Osteoblast (primary cell): ENCODE data around the gene TRIO. TPM values are rescaled to one million over a fixed set of nuclear protein-coding genes. Genes with fewer than 3 reads are reported as not detected.

Experiments
- DNase-seq: peaks from one replicate; pipeline ENCODE4 v3.0.0; 2011; ENCODE audit warnings: low spot score, mixed read lengths; ENCODE audit not compliant: insufficient read length; ENCODE audit errors: missing footprints
- H2AFZ ChIP-seq: 2 replicates; pipeline ENCODE4 v1.6.0; 2011; ENCODE audit warnings: mild to moderate bottlenecking, low read length
- H3K27ac ChIP-seq: 2 replicates; pipeline ENCODE4 v1.5.1; 2011; ENCODE audit warnings: mild to moderate bottlenecking, low read depth, low read length, moderate library complexity
- H3K27me3 ChIP-seq: 2 replicates; pipeline ENCODE4 v1.6.0; 2012; ENCODE audit warnings: mild to moderate bottlenecking, control low read depth, inconsistent platforms, low read length, moderate library complexity; ENCODE audit not compliant: insufficient read depth
- H3K36me3 ChIP-seq: 2 replicates; pipeline ENCODE4 v1.5.1; 2011; ENCODE audit warnings: mild to moderate bottlenecking, low read length, control low read depth, moderate library complexity; ENCODE audit not compliant: insufficient read depth
- H3K4me1 ChIP-seq: 2 replicates; pipeline ENCODE4 v1.5.1; 2011; ENCODE audit warnings: mild to moderate bottlenecking, low read length, control low read depth, moderate library complexity; ENCODE audit not compliant: insufficient read depth
- H3K4me2 ChIP-seq: 2 replicates; pipeline ENCODE4 v1.6.0; 2011; ENCODE audit warnings: mild to moderate bottlenecking, low read length; ENCODE audit not compliant: insufficient read depth
- H3K4me3 ChIP-seq: fragments of 200-600 bp; sonication (generic); 3 replicates; pipeline ENCODE4 v1.5.1; 2012; ENCODE audit warnings: mild to moderate bottlenecking, low read length, inconsistent platforms; ENCODE audit not compliant: insufficient read depth
- H3K79me2 ChIP-seq: 2 replicates; pipeline ENCODE4 v1.6.0; 2012; ENCODE audit warnings: mild to moderate bottlenecking, low read length, control low read depth, inconsistent platforms; ENCODE audit not compliant: insufficient read depth
- H3K9me3 ChIP-seq: 2 replicates; pipeline ENCODE4 v1.5.1; 2011; ENCODE audit warnings: low read depth, low read length, control low read depth
- H4K20me1 ChIP-seq: 2 replicates; pipeline ENCODE4 v1.6.0; 2012; ENCODE audit warnings: mild to moderate bottlenecking, low read length, control low read depth; ENCODE audit not compliant: insufficient read depth
- CTCF ChIP-seq: IDR thresholded peaks from 2 replicates; pipeline ENCODE4 v1.5.1; 2011; ENCODE audit warnings: mild to moderate bottlenecking, low read depth, low read length, moderate library complexity; ENCODE audit errors: extremely low read depth
- total RNA-seq: library from RNA; depleted of rRNA; stranded (reverse); fragments of >200 nt; gene quantifications from 2 replicates; pipeline ENCODE4 v1.2.3, GENCODE V29; 2012

The TRIO gene
- total RNA-seq, 1 donor: 274 TPM

GRCh38 chr5:14118551-14119320 lies 24.4 kb upstream of the TRIO start:
- no peak for TF ChIP-seq CTCF
- H3K36me3 ChIP-seq: no peaks in the 10 kb centered on the region
- H3K27me3 ChIP-seq: no peaks in the 10 kb centered on the region
- no peaks in the 10 kb centered on the region for H4K20me1 ChIP-seq
- no peaks in the 10 kb centered on the region for H3K4me1 ChIP-seq
- no peak overlapping the region for H3K4me2 ChIP-seq
- H3K79me2 ChIP-seq: no peaks in the 10 kb centered on the region
- H2AFZ ChIP-seq: peak overlapping the region; percentile 43
- H3K9me3 ChIP-seq: no peaks in the 10 kb centered on the region
- DNase-seq: no peak
- H3K4me3 ChIP-seq: no peak overlapping the region
- H3K27ac ChIP-seq: no peak overlapping the region

- DNase-seq: no peak
- no peak for TF ChIP-seq CTCF
- H3K36me3 ChIP-seq: no peaks in the 10 kb centered on the region
- H3K4me2 ChIP-seq: no peak overlapping the region
- no peak overlapping the region for H3K27ac ChIP-seq
- no peak overlapping the region for H2AFZ ChIP-seq
- no peaks in the 10 kb centered on the region for H3K27me3 ChIP-seq
- no peaks in the 10 kb centered on the region for H3K9me3 ChIP-seq
- no peaks in the 10 kb centered on the region for H4K20me1 ChIP-seq
- no peaks in the 10 kb centered on the region for H3K4me1 ChIP-seq
- H3K4me3 ChIP-seq: no peak overlapping the region
- no peaks in the 10 kb centered on the region for H3K79me2 ChIP-seq
These were observed 23.0 kb upstream of the TRIO start for GRCh38 chr5:14120176-14120575.

GRCh38 chr5:14121552-14121951 lies 21.6 kb upstream of the TRIO start:
- H3K4me3 ChIP-seq: no peak overlapping the region
- H2AFZ ChIP-seq: no peak overlapping the region
- no peaks in the 10 kb centered on the region for H4K20me1 ChIP-seq
- no peaks in the 10 kb centered on the region for H3K36me3 ChIP-seq
- DNase-seq: no peak
- no peaks in the 10 kb centered on the region for H3K27me3 ChIP-seq
- no peak overlapping the region for H3K4me2 ChIP-seq
- no peak overlapping the region for H3K27ac ChIP-seq
- no peak for TF ChIP-seq CTCF
- H3K4me1 ChIP-seq: no peaks in the 10 kb centered on the region
- no peaks in the 10 kb centered on the region for H3K9me3 ChIP-seq
- no peaks in the 10 kb centered on the region for H3K79me2 ChIP-seq

GRCh38 chr5:14122089-14122488 lies 21.1 kb upstream of the TRIO start:
- TF ChIP-seq CTCF: no peak
- no peak overlapping the region for H3K4me2 ChIP-seq
- no peak overlapping the region for H3K4me3 ChIP-seq
- H3K36me3 ChIP-seq: no peaks in the 10 kb centered on the region
- H3K9me3 ChIP-seq: no peaks in the 10 kb centered on the region
- H3K27me3 ChIP-seq: no peaks in the 10 kb centered on the region
- H3K4me1 ChIP-seq: no peaks in the 10 kb centered on the region
- no peak overlapping the region for H3K27ac ChIP-seq
- no peak for DNase-seq
- H4K20me1 ChIP-seq: no peaks in the 10 kb centered on the region
- H2AFZ ChIP-seq: no peak overlapping the region
- no peaks in the 10 kb centered on the region for H3K79me2 ChIP-seq
